ENCODE measurements around the gene L1CAM.

DNA sequence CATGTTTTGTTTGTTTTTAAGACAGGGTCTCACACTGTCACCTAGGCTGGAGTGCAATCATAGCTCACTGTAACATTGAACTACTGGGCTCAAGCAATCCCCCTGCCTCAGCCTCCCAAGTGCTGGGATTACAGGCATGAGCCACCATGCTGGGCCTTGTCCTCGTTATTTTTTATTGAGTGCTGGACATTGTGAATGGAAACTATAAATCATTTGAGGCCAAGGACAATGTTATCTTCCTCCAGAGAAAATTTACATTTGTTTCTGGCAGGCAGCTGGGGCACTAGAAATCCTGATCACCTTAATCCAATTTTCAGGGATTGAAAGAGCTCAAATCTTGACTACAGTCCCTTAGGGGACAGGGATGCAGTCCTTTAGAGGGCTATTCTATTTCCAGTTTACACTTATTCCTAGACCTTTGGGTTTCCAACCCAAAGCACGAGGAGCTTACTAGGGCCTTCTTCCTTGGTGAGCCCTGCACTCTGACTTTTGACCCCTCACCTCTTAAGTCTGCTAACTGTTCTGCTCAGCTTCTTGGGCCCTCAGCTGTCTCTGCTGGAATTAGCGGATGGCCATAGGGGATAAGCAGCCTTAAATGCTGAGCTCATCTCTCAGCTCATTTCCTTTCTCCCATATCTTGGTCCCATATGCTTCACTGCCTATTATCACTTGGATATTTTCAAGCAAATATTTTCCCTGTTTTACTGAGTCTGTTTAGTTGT is 32.6 kb downstream of the L1CAM start:
- no peak for TF ChIP-seq STAG1 (CRISPR knock-in tag; IDR thresholded peaks at IDR 0.05; ENCODE audit: borderline replicate concordance)
- TF ChIP-seq, protein P1, sequence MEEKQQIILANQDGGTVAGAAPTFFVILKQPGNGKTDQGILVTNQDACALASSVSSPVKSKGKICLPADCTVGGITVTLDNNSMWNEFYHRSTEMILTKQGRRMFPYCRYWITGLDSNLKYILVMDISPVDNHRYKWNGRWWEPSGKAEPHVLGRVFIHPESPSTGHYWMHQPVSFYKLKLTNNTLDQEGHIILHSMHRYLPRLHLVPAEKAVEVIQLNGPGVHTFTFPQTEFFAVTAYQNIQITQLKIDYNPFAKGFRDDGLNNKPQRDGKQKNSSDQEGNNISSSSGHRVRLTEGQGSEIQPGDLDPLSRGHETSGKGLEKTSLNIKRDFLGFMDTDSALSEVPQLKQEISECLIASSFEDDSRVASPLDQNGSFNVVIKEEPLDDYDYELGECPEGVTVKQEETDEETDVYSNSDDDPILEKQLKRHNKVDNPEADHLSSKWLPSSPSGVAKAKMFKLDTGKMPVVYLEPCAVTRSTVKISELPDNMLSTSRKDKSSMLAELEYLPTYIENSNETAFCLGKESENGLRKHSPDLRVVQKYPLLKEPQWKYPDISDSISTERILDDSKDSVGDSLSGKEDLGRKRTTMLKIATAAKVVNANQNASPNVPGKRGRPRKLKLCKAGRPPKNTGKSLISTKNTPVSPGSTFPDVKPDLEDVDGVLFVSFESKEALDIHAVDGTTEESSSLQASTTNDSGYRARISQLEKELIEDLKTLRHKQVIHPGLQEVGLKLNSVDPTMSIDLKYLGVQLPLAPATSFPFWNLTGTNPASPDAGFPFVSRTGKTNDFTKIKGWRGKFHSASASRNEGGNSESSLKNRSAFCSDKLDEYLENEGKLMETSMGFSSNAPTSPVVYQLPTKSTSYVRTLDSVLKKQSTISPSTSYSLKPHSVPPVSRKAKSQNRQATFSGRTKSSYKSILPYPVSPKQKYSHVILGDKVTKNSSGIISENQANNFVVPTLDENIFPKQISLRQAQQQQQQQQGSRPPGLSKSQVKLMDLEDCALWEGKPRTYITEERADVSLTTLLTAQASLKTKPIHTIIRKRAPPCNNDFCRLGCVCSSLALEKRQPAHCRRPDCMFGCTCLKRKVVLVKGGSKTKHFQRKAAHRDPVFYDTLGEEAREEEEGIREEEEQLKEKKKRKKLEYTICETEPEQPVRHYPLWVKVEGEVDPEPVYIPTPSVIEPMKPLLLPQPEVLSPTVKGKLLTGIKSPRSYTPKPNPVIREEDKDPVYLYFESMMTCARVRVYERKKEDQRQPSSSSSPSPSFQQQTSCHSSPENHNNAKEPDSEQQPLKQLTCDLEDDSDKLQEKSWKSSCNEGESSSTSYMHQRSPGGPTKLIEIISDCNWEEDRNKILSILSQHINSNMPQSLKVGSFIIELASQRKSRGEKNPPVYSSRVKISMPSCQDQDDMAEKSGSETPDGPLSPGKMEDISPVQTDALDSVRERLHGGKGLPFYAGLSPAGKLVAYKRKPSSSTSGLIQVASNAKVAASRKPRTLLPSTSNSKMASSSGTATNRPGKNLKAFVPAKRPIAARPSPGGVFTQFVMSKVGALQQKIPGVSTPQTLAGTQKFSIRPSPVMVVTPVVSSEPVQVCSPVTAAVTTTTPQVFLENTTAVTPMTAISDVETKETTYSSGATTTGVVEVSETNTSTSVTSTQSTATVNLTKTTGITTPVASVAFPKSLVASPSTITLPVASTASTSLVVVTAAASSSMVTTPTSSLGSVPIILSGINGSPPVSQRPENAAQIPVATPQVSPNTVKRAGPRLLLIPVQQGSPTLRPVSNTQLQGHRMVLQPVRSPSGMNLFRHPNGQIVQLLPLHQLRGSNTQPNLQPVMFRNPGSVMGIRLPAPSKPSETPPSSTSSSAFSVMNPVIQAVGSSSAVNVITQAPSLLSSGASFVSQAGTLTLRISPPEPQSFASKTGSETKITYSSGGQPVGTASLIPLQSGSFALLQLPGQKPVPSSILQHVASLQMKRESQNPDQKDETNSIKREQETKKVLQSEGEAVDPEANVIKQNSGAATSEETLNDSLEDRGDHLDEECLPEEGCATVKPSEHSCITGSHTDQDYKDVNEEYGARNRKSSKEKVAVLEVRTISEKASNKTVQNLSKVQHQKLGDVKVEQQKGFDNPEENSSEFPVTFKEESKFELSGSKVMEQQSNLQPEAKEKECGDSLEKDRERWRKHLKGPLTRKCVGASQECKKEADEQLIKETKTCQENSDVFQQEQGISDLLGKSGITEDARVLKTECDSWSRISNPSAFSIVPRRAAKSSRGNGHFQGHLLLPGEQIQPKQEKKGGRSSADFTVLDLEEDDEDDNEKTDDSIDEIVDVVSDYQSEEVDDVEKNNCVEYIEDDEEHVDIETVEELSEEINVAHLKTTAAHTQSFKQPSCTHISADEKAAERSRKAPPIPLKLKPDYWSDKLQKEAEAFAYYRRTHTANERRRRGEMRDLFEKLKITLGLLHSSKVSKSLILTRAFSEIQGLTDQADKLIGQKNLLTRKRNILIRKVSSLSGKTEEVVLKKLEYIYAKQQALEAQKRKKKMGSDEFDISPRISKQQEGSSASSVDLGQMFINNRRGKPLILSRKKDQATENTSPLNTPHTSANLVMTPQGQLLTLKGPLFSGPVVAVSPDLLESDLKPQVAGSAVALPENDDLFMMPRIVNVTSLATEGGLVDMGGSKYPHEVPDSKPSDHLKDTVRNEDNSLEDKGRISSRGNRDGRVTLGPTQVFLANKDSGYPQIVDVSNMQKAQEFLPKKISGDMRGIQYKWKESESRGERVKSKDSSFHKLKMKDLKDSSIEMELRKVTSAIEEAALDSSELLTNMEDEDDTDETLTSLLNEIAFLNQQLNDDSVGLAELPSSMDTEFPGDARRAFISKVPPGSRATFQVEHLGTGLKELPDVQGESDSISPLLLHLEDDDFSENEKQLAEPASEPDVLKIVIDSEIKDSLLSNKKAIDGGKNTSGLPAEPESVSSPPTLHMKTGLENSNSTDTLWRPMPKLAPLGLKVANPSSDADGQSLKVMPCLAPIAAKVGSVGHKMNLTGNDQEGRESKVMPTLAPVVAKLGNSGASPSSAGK (IDR thresholded peaks at IDR 0.05): peak; percentile 51; the same call in 1 of the 2 replicates
- TF ChIP-seq MYBL2 (IDR thresholded peaks at IDR 0.05; ENCODE audit: low read depth): no peak
- no peak for TF ChIP-seq MYBL2 (CRISPR knock-in tag; IDR thresholded peaks at IDR 0.05; ENCODE audit: borderline replicate concordance)
- TF ChIP-seq, protein P2, sequence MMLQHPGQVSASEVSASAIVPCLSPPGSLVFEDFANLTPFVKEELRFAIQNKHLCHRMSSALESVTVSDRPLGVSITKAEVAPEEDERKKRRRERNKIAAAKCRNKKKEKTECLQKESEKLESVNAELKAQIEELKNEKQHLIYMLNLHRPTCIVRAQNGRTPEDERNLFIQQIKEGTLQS (IDR thresholded peaks at IDR 0.05): peak; percentile 45; the same call in 1 of the 2 replicates
- TF ChIP-seq, protein P2 (CRISPR knock-in tag; conservative IDR thresholded peaks at IDR 0.05): no peak
- TF ChIP-seq TEAD4 (IDR thresholded peaks at IDR 0.05; ENCODE audit: low read length): peak; percentile 95
- no peak for TF ChIP-seq TEAD4 (CRISPR knock-in tag; IDR thresholded peaks at IDR 0.05; ENCODE audit: borderline replicate concordance)
- TF ChIP-seq SRSF7 (optimal IDR thresholded peaks at IDR 0.05; ENCODE audit: low read depth, low read length): no peak
- no peak for TF ChIP-seq YY1 (IDR thresholded peaks at IDR 0.05; ENCODE audit: borderline replicate concordance in 1 of 3, control insufficient read depth in 1 of 3, extremely low read depth in 1 of 3, insufficient read depth in 3 of 3, insufficient read length in 1 of 3, insufficient replicate concordance in 2 of 3, low read depth in 1 of 3, low read length in 2 of 3)
- no peak for TF ChIP-seq ZKSCAN1 (IDR thresholded peaks at IDR 0.05; ENCODE audit: low read depth, low read length)
- no peak for TF ChIP-seq POLR2A (conservative IDR thresholded peaks at IDR 0.05)
- TF ChIP-seq, protein P3, sequence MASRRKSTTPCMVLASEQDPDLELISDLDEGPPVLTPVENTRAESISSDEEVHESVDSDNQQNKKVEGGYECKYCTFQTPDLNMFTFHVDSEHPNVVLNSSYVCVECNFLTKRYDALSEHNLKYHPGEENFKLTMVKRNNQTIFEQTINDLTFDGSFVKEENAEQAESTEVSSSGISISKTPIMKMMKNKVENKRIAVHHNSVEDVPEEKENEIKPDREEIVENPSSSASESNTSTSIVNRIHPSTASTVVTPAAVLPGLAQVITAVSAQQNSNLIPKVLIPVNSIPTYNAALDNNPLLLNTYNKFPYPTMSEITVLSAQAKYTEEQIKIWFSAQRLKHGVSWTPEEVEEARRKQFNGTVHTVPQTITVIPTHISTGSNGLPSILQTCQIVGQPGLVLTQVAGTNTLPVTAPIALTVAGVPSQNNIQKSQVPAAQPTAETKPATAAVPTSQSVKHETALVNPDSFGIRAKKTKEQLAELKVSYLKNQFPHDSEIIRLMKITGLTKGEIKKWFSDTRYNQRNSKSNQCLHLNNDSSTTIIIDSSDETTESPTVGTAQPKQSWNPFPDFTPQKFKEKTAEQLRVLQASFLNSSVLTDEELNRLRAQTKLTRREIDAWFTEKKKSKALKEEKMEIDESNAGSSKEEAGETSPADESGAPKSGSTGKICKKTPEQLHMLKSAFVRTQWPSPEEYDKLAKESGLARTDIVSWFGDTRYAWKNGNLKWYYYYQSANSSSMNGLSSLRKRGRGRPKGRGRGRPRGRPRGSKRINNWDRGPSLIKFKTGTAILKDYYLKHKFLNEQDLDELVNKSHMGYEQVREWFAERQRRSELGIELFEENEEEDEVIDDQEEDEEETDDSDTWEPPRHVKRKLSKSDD (conservative IDR thresholded peaks at IDR 0.05; ENCODE audit: low read length): no peak
- 0 out of 2 replicates have a peak, but pooled peaks have one; percentile 63 for TF ChIP-seq EHMT2 (IDR thresholded peaks at IDR 0.05)

All from K562 (cell line).